ENCODE results near the gene SLC23A2.

The SLC23A2 gene

GRCh38 chr20:4897600-4897999 is 103.7 kb downstream of the SLC23A2 start:
- TF ChIP-seq CTCF (IDR thresholded peaks at IDR 0.05; ENCODE audit: low read depth, low read length), result no peak
- DNase-seq (ENCODE audit: extremely low read depth, low read depth), result no peak

GRCh38 chr20:4896971-4897497 is 104.3 kb downstream of the SLC23A2 start:
- DNase-seq (ENCODE audit: extremely low read depth, low read depth), result no peak

GRCh38 chr20:4896119-4896702 is 105.1 kb downstream of the SLC23A2 start:
- no peak for DNase-seq (ENCODE audit: extremely low read depth, low read depth)
- TF ChIP-seq CTCF (IDR thresholded peaks at IDR 0.05; ENCODE audit: low read depth, low read length), result no peak

More at GRCh38 chr20:4896971-4897497, 104.3 kb downstream of the SLC23A2 start:
- TF ChIP-seq CTCF (IDR thresholded peaks at IDR 0.05; ENCODE audit: low read depth, low read length), result no peak

- TF ChIP-seq CTCF (IDR thresholded peaks at IDR 0.05; ENCODE audit: low read depth, low read length), result no peak
- no peak for DNase-seq (ENCODE audit: extremely low read depth, low read depth)
Observed at GRCh38 chr20:4894981-4895381, 106.3 kb downstream of the SLC23A2 start.

GRCh38 chr20:4894409-4894808 is 106.9 kb downstream of the SLC23A2 start:
- no peak for DNase-seq (ENCODE audit: extremely low read depth, low read depth)
- no peak for TF ChIP-seq CTCF (IDR thresholded peaks at IDR 0.05; ENCODE audit: low read depth, low read length)

- no peak for TF ChIP-seq CTCF (IDR thresholded peaks at IDR 0.05; ENCODE audit: low read depth, low read length)
Observed at GRCh38 chr20:4893709-4894108, 107.6 kb downstream of the SLC23A2 start.

GRCh38 chr20:4891997-4892396 is 109.3 kb downstream of the SLC23A2 start:
- no peak for DNase-seq (ENCODE audit: extremely low read depth, low read depth)
- TF ChIP-seq CTCF (IDR thresholded peaks at IDR 0.05; ENCODE audit: low read depth, low read length), result no peak

More at GRCh38 chr20:4893709-4894108, 107.6 kb downstream of the SLC23A2 start:
- DNase-seq (ENCODE audit: extremely low read depth, low read depth), result no peak
